ENCODE data around the gene PHYHD1. TPM values are rescaled to one million over a fixed set of nuclear protein-coding genes. Genes with fewer than 3 reads are reported as not detected.
A peak's percentile ranks its signal among the peaks of the same experiment; 100 is the strongest.

Gene PHYHD1
- total and polyA plus RNA-seq, 2 of the 13 experiments (the other 11 are each of a cell fraction or from before 2014, with no cell fraction given), result 10.6 to 25.3 TPM

- TF ChIP-seq ZFY (CRISPR knock-in tag; IDR thresholded peaks at IDR 0.05) (peak; percentile 93), ZNF569 (CRISPR knock-in tag; IDR thresholded peaks at IDR 0.05; ENCODE audit: borderline replicate concordance) (no peak), SMC3 (IDR thresholded peaks at IDR 0.05; ENCODE audit: low read length) (no peak), SMAD9 (CRISPR knock-in tag; IDR thresholded peaks at IDR 0.05) (no peak), ZZZ3 (CRISPR knock-in tag; IDR thresholded peaks at IDR 0.05; ENCODE audit: borderline replicate concordance) (no peak), POLR2AphosphoS5 (IDR thresholded peaks at IDR 0.05; ENCODE audit: low read depth, low read length) (no peak), ZNF629 (CRISPR knock-in tag; conservative IDR thresholded peaks at IDR 0.05) (no peak), ZNF564 (CRISPR knock-in tag; IDR thresholded peaks at IDR 0.05) (no peak), ATF7-NPFF (CRISPR knock-in tag; IDR thresholded peaks at IDR 0.05; ENCODE audit: low read depth) (no peak), ZNF619 (CRISPR knock-in tag; IDR thresholded peaks at IDR 0.05) (no peak), GABPA (IDR thresholded peaks at IDR 0.05; ENCODE audit: low read depth, low read length) (no peak), GABPA (CRISPR knock-in tag; IDR thresholded peaks at IDR 0.05; ENCODE audit: low read depth) (no peak), ZNF282 (IDR thresholded peaks at IDR 0.05; ENCODE audit: partially characterized antibody) (no peak), ZNF782 (CRISPR knock-in tag; IDR thresholded peaks at IDR 0.05; ENCODE audit: borderline replicate concordance) (no peak), ZNF652 (CRISPR knock-in tag; IDR thresholded peaks at IDR 0.05; ENCODE audit: borderline replicate concordance, low read depth) (no peak), NR1H2 (CRISPR knock-in tag; IDR thresholded peaks at IDR 0.05; ENCODE audit: borderline replicate concordance, low read depth) (no peak), SRSF9 (IDR thresholded peaks at IDR 0.05; ENCODE audit: borderline replicate concordance, insufficient read depth, low read depth, low read length, poor library complexity, severe bottlenecking) (no peak), CTCF (CRISPR knock-in tag; IDR thresholded peaks at IDR 0.05) (no peak), ERF (CRISPR knock-in tag; IDR thresholded peaks at IDR 0.05) (no peak), FOXC1 (CRISPR knock-in tag; IDR thresholded peaks at IDR 0.05; ENCODE audit: borderline replicate concordance) (peak; percentile 81; the same call in 1 of the 2 replicates), SPEN (CRISPR knock-in tag; IDR thresholded peaks at IDR 0.05; ENCODE audit: low read depth) (no peak), FOXM1 (CRISPR knock-in tag; IDR thresholded peaks at IDR 0.05) (no peak), NFE2L2 (IDR thresholded peaks at IDR 0.05; ENCODE audit: low read length) (no peak), RNF219 (CRISPR knock-in tag; IDR thresholded peaks at IDR 0.05) (no peak), SIN3A (IDR thresholded peaks at IDR 0.05; ENCODE audit: borderline replicate concordance, low read depth, low read length) (no peak), ZNF121 (CRISPR knock-in tag; IDR thresholded peaks at IDR 0.05) (no peak), ZNF562 (CRISPR knock-in tag; IDR thresholded peaks at IDR 0.05; ENCODE audit: borderline replicate concordance) (no peak), TARDBP (CRISPR knock-in tag; IDR thresholded peaks at IDR 0.05) (no peak)
- TF ChIP-seq, protein P1, sequence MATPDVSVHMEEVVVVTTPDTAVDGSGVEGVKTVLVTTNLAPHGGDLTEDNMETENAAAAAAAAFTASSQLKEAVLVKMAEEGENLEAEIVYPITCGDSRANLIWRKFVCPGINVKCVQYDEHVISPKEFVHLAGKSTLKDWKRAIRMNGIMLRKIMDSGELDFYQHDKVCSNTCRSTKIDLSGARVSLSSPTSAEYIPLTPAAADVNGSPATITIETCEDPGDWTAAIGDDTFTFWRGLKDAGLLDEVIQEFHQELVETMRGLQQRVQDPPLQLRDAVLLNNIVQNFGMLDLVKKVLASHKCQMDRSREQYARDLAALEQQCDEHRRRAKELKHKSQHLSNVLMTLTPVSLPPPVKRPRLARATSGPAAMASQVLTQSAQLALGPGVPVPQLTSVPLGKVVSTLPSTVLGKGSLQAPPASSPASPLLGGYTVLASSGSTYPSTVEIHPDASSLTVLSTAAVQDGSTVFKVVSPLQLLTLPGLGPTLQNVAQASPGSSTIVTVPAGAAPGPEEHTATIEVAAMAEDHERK (CRISPR knock-in tag; IDR thresholded peaks at IDR 0.05; ENCODE audit: low read depth), result no peak
These were observed 26.4 kb downstream of the PHYHD1 start (continued) for GRCh38 chr9:128947277-128947526.
